ENCODE measurements around the gene KCND3.

GRCh38 chr1:111895017-111895416 is 94.5 kb downstream of the KCND3 start:
- no peak for TF ChIP-seq ZNF629 (tag by site-specific recombination; IDR thresholded peaks at IDR 0.05)
- TF ChIP-seq CTCF (tag by site-specific recombination; IDR thresholded peaks at IDR 0.05): no peak
- no peak for TF ChIP-seq SP7 (tag by site-specific recombination; IDR thresholded peaks at IDR 0.05)
- TF ChIP-seq ZNF19 (tag by site-specific recombination; IDR thresholded peaks at IDR 0.05; ENCODE audit: low read depth): no peak
- TF ChIP-seq ELK4 (IDR thresholded peaks at IDR 0.05; ENCODE audit: borderline replicate concordance, low read depth, low read length): no peak
- TF ChIP-seq ZBTB8A (tag by site-specific recombination; IDR thresholded peaks at IDR 0.05): no peak
- TF ChIP-seq ZNF175 (tag by site-specific recombination; IDR thresholded peaks at IDR 0.05): no peak
- no peak for TF ChIP-seq ZNF280C (tag by site-specific recombination; IDR thresholded peaks at IDR 0.05)
- no peak for TF ChIP-seq ZNF791 (tag by site-specific recombination; IDR thresholded peaks at IDR 0.05)
- no peak for TF ChIP-seq ZNF302 (tag by site-specific recombination; IDR thresholded peaks at IDR 0.05; ENCODE audit: low read depth)
- peak; percentile 28; the same call in 1 of the 2 replicates for TF ChIP-seq ZNF398 (tag by site-specific recombination; IDR thresholded peaks at IDR 0.05)
- no peak for TF ChIP-seq KLF9 (tag by site-specific recombination; IDR thresholded peaks at IDR 0.05; ENCODE audit: low read depth)
